GM20000 (cell line): ENCODE measurements around the gene KRT1.
"Not testable (repeated sequence)": the region's sequence is repeated elsewhere in the genome, so short reads cannot be mapped to it uniquely, and the experiment has no call there.

Experiments
- DNase-seq: peaks from one replicate; pipeline ENCODE4 v3.0.0; 2012; ENCODE audit warnings: low spot score
- CTCF ChIP-seq: IDR thresholded peaks from 2 replicates; pipeline ENCODE4 v1.5.1; 2012; ENCODE audit warnings: mild to moderate bottlenecking, control low read depth; ENCODE audit errors: extremely low read depth, missing control alignments

The KRT1 gene

GRCh38 chr12:52721838-52722470 lies 41.7 kb upstream of the KRT1 start:
- no peak for TF ChIP-seq CTCF
- no peak for DNase-seq

GRCh38 chr12:52720365-52720886 lies 40.2 kb upstream of the KRT1 start:
- DNase-seq = no peak
- TF ChIP-seq CTCF = no peak

GRCh38 chr12:52716061-52716460 lies 35.9 kb upstream of the KRT1 start:
- no peak for DNase-seq
- no peak for TF ChIP-seq CTCF

GRCh38 chr12:52715416-52715815 lies 35.2 kb upstream of the KRT1 start:
- no peak for TF ChIP-seq CTCF
- DNase-seq = no peak

- no peak for TF ChIP-seq CTCF
- DNase-seq = no peak
Observed at GRCh38 chr12:52714887-52715281, 34.7 kb upstream of the KRT1 start.

- no peak for TF ChIP-seq CTCF
- DNase-seq = no peak
Observed at GRCh38 chr12:52713960-52714886, 34.0 kb upstream of the KRT1 start.

- not testable (repeated sequence) for DNase-seq
Observed at GRCh38 chr12:52712122-52712521, 31.9 kb upstream of the KRT1 start.

GRCh38 chr12:52710730-52711129 lies 30.5 kb upstream of the KRT1 start:
- no peak for DNase-seq

More at GRCh38 chr12:52710730-52711129, 30.5 kb upstream of the KRT1 start:
- no peak for TF ChIP-seq CTCF
